Smooth muscle cell (in vitro differentiated cells): ENCODE measurements around the gene MAP7. TPM values are rescaled to one million over a fixed set of nuclear protein-coding genes. Genes with fewer than 3 reads are reported as not detected.

Source experiments
- DNase-seq: peaks from one replicate; lab custom pipeline; 2025; ENCODE audit not compliant: unreplicated experiment; lab: John Stamatoyannopoulos, UW
- H2AFZ ChIP-seq: fragments of 200-600 bp; sonication (generic); 2 replicates; pipeline ENCODE4 v1.6.0; 2016; ENCODE audit warnings: antibody characterized with exemption, low read depth, mild to moderate bottlenecking
- H3F3A ChIP-seq: fragments of 200-600 bp; sonication (generic); 2 replicates; pipeline ENCODE4 v1.6.0; 2017; ENCODE audit warnings: antibody characterized with exemption, low read depth
- H3K27ac ChIP-seq: fragments of 200-600 bp; sonication (generic); 2 replicates; pipeline ENCODE4 v1.5.1; 2016; ENCODE audit warnings: low read depth, mild to moderate bottlenecking
- H3K27me3 ChIP-seq: fragments of 200-600 bp; sonication (generic); 2 replicates; pipeline ENCODE4 v1.6.1; 2016; ENCODE audit warnings: low read depth, mild to moderate bottlenecking
- H3K36me3 ChIP-seq: fragments of 200-600 bp; sonication (generic); 2 replicates; pipeline ENCODE4 v1.5.1; 2016; ENCODE audit warnings: low read depth
- H3K4me1 ChIP-seq: fragments of 200-600 bp; sonication (generic); 2 replicates; pipeline ENCODE4 v1.5.1; 2016; ENCODE audit warnings: low read depth
- H3K4me2 ChIP-seq: fragments of 200-600 bp; sonication (generic); 2 replicates; pipeline ENCODE4 v1.6.0; 2016; ENCODE audit warnings: mild to moderate bottlenecking
- H3K4me3 ChIP-seq: fragments of 200-600 bp; sonication (generic); 2 replicates; pipeline ENCODE4 v1.5.1; 2016; ENCODE audit warnings: mild to moderate bottlenecking
- H3K79me2 ChIP-seq: fragments of 200-600 bp; sonication (generic); 2 replicates; pipeline ENCODE4 v1.6.0; 2016; ENCODE audit warnings: low read depth, mild to moderate bottlenecking
- H3K9ac ChIP-seq: fragments of 200-600 bp; sonication (generic); 2 replicates; pipeline ENCODE4 v1.6.0; 2016; ENCODE audit warnings: low read depth
- H3K9me3 ChIP-seq: fragments of 200-600 bp; sonication (generic); replicated peaks from 2 replicates; pipeline ENCODE4 v1.5.1; 2016; ENCODE audit warnings: low read depth
- H4K20me1 ChIP-seq: fragments of 200-600 bp; sonication (generic); 2 replicates; pipeline ENCODE4 v1.6.0; 2016; ENCODE audit warnings: low read depth
- WGBS: methylation state at CpG from one replicate; pipeline ENCODE4 v1.1.7; 2016; ENCODE audit warnings: low lambda C conversion rate; 5-methylcytosine and 5-hydroxymethylcytosine counted together
- polyA plus RNA-seq: library from polyadenylated mRNA; unstranded; fragments of >200 nt; fragmentation: Nextera tagmentation; extraction: Ambion mirVana; gene quantifications from 2 replicates; pipeline ENCODE4 v1.2.1, GENCODE V29; 2016
- total RNA-seq: library from RNA; depleted of rRNA; stranded (reverse); fragments of >200 nt; gene quantifications from 2 replicates; pipeline ENCODE4 v1.2.3, GENCODE V29; 2014
- TF ChIP-seq, protein P1 (sequence below): fragments of 200-600 bp; sonication (generic); IDR thresholded peaks from 2 replicates; pipeline ENCODE4 v1.5.1; 2017; ENCODE audit warnings: borderline replicate concordance, mild to moderate bottlenecking, antibody characterized with exemption; ENCODE audit not compliant: insufficient read depth, poor library complexity, severe bottlenecking

MAP7 gene
- total and polyA plus RNA-seq, 2 experiments from 2014 or later, result 1.6 to 8.2 TPM

- Histone ChIP-seq H3K9me3 (no peaks in the 10 kb centered on the region), H3K4me2 (no peak overlapping the region), H3K79me2 (no peaks in the 10 kb centered on the region), H4K20me1 (no peaks in the 10 kb centered on the region), H3K9ac (no peak overlapping the region), H3K27me3 (no peaks in the 10 kb centered on the region), H3K4me1 (peaks cover 31% of the 10 kb centered on the region), H3F3A (no peaks in the 10 kb centered on the region), H2AFZ (no peak overlapping the region), H3K27ac (no peak overlapping the region), H3K36me3 (no peaks in the 10 kb centered on the region), H3K4me3 (no peak overlapping the region)
- TF ChIP-seq, protein P1, sequence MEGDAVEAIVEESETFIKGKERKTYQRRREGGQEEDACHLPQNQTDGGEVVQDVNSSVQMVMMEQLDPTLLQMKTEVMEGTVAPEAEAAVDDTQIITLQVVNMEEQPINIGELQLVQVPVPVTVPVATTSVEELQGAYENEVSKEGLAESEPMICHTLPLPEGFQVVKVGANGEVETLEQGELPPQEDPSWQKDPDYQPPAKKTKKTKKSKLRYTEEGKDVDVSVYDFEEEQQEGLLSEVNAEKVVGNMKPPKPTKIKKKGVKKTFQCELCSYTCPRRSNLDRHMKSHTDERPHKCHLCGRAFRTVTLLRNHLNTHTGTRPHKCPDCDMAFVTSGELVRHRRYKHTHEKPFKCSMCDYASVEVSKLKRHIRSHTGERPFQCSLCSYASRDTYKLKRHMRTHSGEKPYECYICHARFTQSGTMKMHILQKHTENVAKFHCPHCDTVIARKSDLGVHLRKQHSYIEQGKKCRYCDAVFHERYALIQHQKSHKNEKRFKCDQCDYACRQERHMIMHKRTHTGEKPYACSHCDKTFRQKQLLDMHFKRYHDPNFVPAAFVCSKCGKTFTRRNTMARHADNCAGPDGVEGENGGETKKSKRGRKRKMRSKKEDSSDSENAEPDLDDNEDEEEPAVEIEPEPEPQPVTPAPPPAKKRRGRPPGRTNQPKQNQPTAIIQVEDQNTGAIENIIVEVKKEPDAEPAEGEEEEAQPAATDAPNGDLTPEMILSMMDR, result peak; percentile 21
- WGBS, result 34% methylated on average over 10 of the region's 16 CpGs
- DNase-seq, result peak; percentile 7
Measured at GRCh38 chr6:136526196-136526930, 23.9 kb downstream of the MAP7 start.

DNA sequence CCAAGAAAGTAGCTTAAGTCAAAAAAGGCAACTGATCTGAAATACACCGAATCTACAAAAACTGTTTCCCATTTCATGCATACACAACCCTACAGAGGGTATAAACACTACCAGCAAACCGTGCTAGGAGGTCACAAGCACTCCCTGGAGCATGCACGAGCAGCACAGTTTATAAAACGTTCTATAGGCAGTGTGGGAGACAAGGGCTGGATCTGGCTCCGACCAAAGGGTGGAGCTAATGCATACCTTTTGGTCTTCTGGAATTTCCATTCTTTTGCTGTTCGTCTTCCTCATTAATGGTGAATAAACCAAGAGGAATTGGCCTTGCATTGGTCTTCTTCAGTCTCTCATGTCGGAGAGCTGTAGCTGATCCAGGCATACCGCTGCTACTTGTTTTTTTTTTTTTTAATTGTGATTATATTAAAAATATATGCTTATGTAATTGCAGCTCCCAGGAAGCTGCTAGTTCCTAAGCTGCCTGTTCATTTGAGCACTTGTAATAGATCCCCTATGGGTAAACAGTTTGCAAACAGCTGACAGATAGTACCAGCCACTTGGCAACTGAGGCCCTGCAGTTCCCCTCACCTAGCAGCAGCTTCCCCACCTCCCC is 24.5 kb downstream of the MAP7 start:
- H3K27ac ChIP-seq, result no peak overlapping the region
- H2AFZ ChIP-seq, result no peak overlapping the region

GRCh38 chr6:136524936-136525413 is 25.2 kb downstream of the MAP7 start:
- Histone ChIP-seq H3K36me3 (no peaks in the 10 kb centered on the region), H3K27me3 (no peaks in the 10 kb centered on the region), H4K20me1 (no peaks in the 10 kb centered on the region), H3K9me3 (no peaks in the 10 kb centered on the region), H3K4me1 (peaks cover 31% of the 10 kb centered on the region), H3K4me3 (no peak overlapping the region), H3K79me2 (no peaks in the 10 kb centered on the region), H3K9ac (no peak overlapping the region), H2AFZ (no peak overlapping the region), H3K4me2 (no peak overlapping the region), H3K27ac (no peak overlapping the region), H3F3A (no peaks in the 10 kb centered on the region)
- TF ChIP-seq, protein P1, result no peak
- no peak for DNase-seq
- WGBS, result 82% methylated on average over 2 of the region's 2 CpGs

More for the DNA sequence above, 24.5 kb downstream of the MAP7 start:
- Histone ChIP-seq H3K4me1 (peaks cover 31% of the 10 kb centered on the region), H3K36me3 (no peaks in the 10 kb centered on the region), H3K9me3 (no peaks in the 10 kb centered on the region), H3K27me3 (no peaks in the 10 kb centered on the region), H4K20me1 (no peaks in the 10 kb centered on the region), H3F3A (no peaks in the 10 kb centered on the region), H3K9ac (no peak overlapping the region), H3K4me3 (no peak overlapping the region), H3K79me2 (no peaks in the 10 kb centered on the region), H3K4me2 (no peak overlapping the region)
- DNase-seq, result no peak
- WGBS, result 54% methylated on average over 8 of the region's 8 CpGs
- TF ChIP-seq, protein P1, result no peak
